Fibroblast of upper back skin (primary cell): Measurements from ENCODE around the gene SLC2A9.
"Not testable (repeated sequence)": the region's sequence is repeated elsewhere in the genome, so short reads cannot be mapped to it uniquely, and the experiment has no call there.

Source experiments
- DNase-seq: peaks from one replicate; pipeline ENCODE4 v3.0.0-alpha.2; 2013

The SLC2A9 gene

GRCh38 chr4:9808077-9808476 is 213.2 kb downstream of the SLC2A9 start:
- DNase-seq: no peak

GRCh38 chr4:9804918-9805317 is 216.4 kb downstream of the SLC2A9 start:
- DNase-seq: no peak

GRCh38 chr4:9800848-9801247 is 220.4 kb downstream of the SLC2A9 start:
- no peak for DNase-seq

- DNase-seq: not testable (repeated sequence)
Measured at GRCh38 chr4:9796641-9797040, 224.7 kb downstream of the SLC2A9 start.

GRCh38 chr4:9792381-9792780 is 228.9 kb downstream of the SLC2A9 start:
- DNase-seq: no peak

- DNase-seq: not testable (repeated sequence)
Measured at GRCh38 chr4:9785891-9786290, 235.4 kb downstream of the SLC2A9 start.

GRCh38 chr4:9782136-9782436 is 239.2 kb downstream of the SLC2A9 start:
- no peak for DNase-seq

GRCh38 chr4:9781343-9782135 is 239.8 kb downstream of the SLC2A9 start, which contains the start of gene DRD5:
Gene DRD5, plus strand, starts transcription at chr4:9781634. Its CDS starts 396 bp downstream, at chr4:9782030.
- no peak for DNase-seq
